GM23338 (cell line): ENCODE results near the gene RASGRF2. TPM values are rescaled to one million over a fixed set of nuclear protein-coding genes. Genes with fewer than 3 reads are reported as not detected.

Experiments
- ATAC-seq: fragments of 200-7000 bp; cut with Tn5 transposase; 3 replicates; pipeline ENCODE4 v1.9.1; 2020
- DNase-seq: peaks from one replicate; pipeline ENCODE4 v3.0.0-alpha.2; 2015; ENCODE audit warnings: low spot score
- H2AFZ ChIP-seq: fragments of 200-600 bp; sonication (generic); 2 replicates; pipeline ENCODE4 v1.8.0; 2016; ENCODE audit warnings: antibody characterized with exemption, mild to moderate bottlenecking, moderate library complexity
- H3F3A ChIP-seq: fragments of 200-600 bp; sonication (generic); replicated peaks from 2 replicates; pipeline ENCODE4 v1.8.0; 2017; ENCODE audit warnings: antibody characterized with exemption, mixed run types, low read depth
- H3K27ac ChIP-seq: fragments of 200-600 bp; sonication (generic); 2 replicates; pipeline ENCODE4 v1.6.1; 2016; ENCODE audit warnings: low read depth
- H3K27me3 ChIP-seq: fragments of 200-600 bp; sonication (generic); 2 replicates; pipeline ENCODE4 v1.8.0; 2016; ENCODE audit warnings: mild to moderate bottlenecking, mixed run types, moderate library complexity; ENCODE audit not compliant: insufficient read depth
- H3K36me3 ChIP-seq: fragments of 200-600 bp; sonication (generic); 2 replicates; pipeline ENCODE4 v1.8.0; 2016; ENCODE audit warnings: mild to moderate bottlenecking; ENCODE audit not compliant: insufficient read depth
- H3K4me1 ChIP-seq: fragments of 200-600 bp; sonication (generic); 2 replicates; pipeline ENCODE4 v1.8.0; 2016; ENCODE audit warnings: mild to moderate bottlenecking, moderate library complexity; ENCODE audit not compliant: insufficient read depth
- H3K4me2 ChIP-seq: fragments of 200-600 bp; sonication (generic); 2 replicates; pipeline ENCODE4 v1.7.1; 2017; ENCODE audit warnings: mixed run types
- H3K4me3 ChIP-seq: fragments of 200-600 bp; sonication (generic); 2 replicates; pipeline ENCODE4 v1.6.1; 2016; ENCODE audit warnings: mixed run types
- H3K79me2 ChIP-seq: fragments of 200-600 bp; sonication (generic); replicated peaks from 2 replicates; pipeline ENCODE4 v1.8.0; 2017; ENCODE audit warnings: mild to moderate bottlenecking; ENCODE audit not compliant: insufficient read depth
- H3K9me2 ChIP-seq: fragments of 200-600 bp; sonication (generic); 2 replicates; pipeline ENCODE4 v1.8.0; 2017; ENCODE audit not compliant: insufficient read depth
- H4K20me1 ChIP-seq: fragments of 200-600 bp; sonication (generic); replicated peaks from 2 replicates; pipeline ENCODE4 v1.8.0; 2017; ENCODE audit warnings: mild to moderate bottlenecking; ENCODE audit not compliant: insufficient read depth
- H3K27ac Mint-ChIP-seq: 2 replicates; pipeline ENCODE4 v1.8.0; 2020; ENCODE audit warnings: inconsistent platforms, mild to moderate bottlenecking, moderate library complexity, mixed read lengths
- H3K27me3 Mint-ChIP-seq: 3 replicates; pipeline ENCODE4 v1.8.0; 2022; ENCODE audit warnings: low read depth, mild to moderate bottlenecking, moderate library complexity, mixed read lengths, inconsistent platforms; ENCODE audit not compliant: insufficient read depth, poor library complexity
- H3K36me3 Mint-ChIP-seq: 3 replicates; pipeline ENCODE4 v1.8.0; 2021; ENCODE audit warnings: low read depth, mild to moderate bottlenecking, inconsistent platforms, moderate library complexity, mixed read lengths
- H3K4me1 Mint-ChIP-seq: 3 replicates; pipeline ENCODE4 v1.8.0; 2020; ENCODE audit warnings: mild to moderate bottlenecking, inconsistent platforms, mixed read lengths
- H3K4me3 Mint-ChIP-seq: 3 replicates; pipeline ENCODE4 v1.8.0; 2021; ENCODE audit warnings: moderate library complexity, mild to moderate bottlenecking, inconsistent platforms, mixed read lengths
- H3K9me3 Mint-ChIP-seq: 3 replicates; pipeline ENCODE4 v1.8.0; 2020; ENCODE audit warnings: moderate library complexity, mild to moderate bottlenecking, inconsistent platforms, mixed read lengths
- CREB1 ChIP-seq: fragments of 250-450 bp; sonication (Bioruptor Pico); IDR thresholded peaks from 2 replicates; pipeline ENCODE4 v1.5.0; 2020; ENCODE audit warnings: low read depth, mild to moderate bottlenecking, moderate library complexity
- EZH2 ChIP-seq: fragments of 200-600 bp; sonication (generic); IDR thresholded peaks from one replicate; pipeline ENCODE4 v1.8.0; 2017; ENCODE audit warnings: antibody characterized with exemption, mild to moderate bottlenecking, low read depth; ENCODE audit not compliant: unreplicated experiment
- EZH2phosphoT487 ChIP-seq: fragments of 200-600 bp; sonication (generic); IDR thresholded peaks from one replicate; pipeline ENCODE4 v1.8.1; 2018; ENCODE audit warnings: antibody characterized with exemption; ENCODE audit not compliant: unreplicated experiment
- JUNB ChIP-seq: IDR thresholded peaks from one replicate; pipeline ENCODE4 v1.6.1; 2016; ENCODE audit warnings: antibody characterized with exemption; ENCODE audit not compliant: unreplicated experiment
- NANOG ChIP-seq: IDR thresholded peaks from 2 replicates; pipeline ENCODE4 v1.6.1; 2016; ENCODE audit warnings: antibody characterized with exemption, borderline replicate concordance
- POLR2AphosphoS5 ChIP-seq: IDR thresholded peaks from 2 replicates; pipeline ENCODE4 v1.6.1; 2016; ENCODE audit warnings: antibody characterized with exemption, low read depth
- REST ChIP-seq: IDR thresholded peaks from one replicate; pipeline ENCODE4 v1.6.1; 2018; ENCODE audit warnings: antibody characterized with exemption; ENCODE audit not compliant: unreplicated experiment
- STAT1 ChIP-seq: IDR thresholded peaks from one replicate; pipeline ENCODE4 v1.6.1; 2016; ENCODE audit warnings: antibody characterized with exemption; ENCODE audit not compliant: unreplicated experiment
- ZNF114 ChIP-seq: fragments of 250-450 bp; sonication (Bioruptor Pico); IDR thresholded peaks from 2 replicates; pipeline ENCODE4 v1.5.0; 2020; ENCODE audit warnings: mild to moderate bottlenecking, moderate library complexity
- ZNF331 ChIP-seq: fragments of 250-450 bp; sonication (Bioruptor Pico); IDR thresholded peaks from 2 replicates; pipeline ENCODE4 v1.5.0; 2020; ENCODE audit warnings: low read depth, mild to moderate bottlenecking, moderate library complexity
- ZNF462 ChIP-seq: fragments of 250-450 bp; sonication (Bioruptor Pico); IDR thresholded peaks from 2 replicates; pipeline ENCODE4 v1.5.0; 2020; ENCODE audit warnings: mild to moderate bottlenecking, moderate library complexity
- polyA plus RNA-seq: library from polyadenylated mRNA; unstranded; fragments of >200 nt; fragmentation: Nextera tagmentation; extraction: Ambion mirVana; gene quantifications from 2 replicates; pipeline ENCODE4 v1.2.1, GENCODE V29; 2016
- total RNA-seq: library from RNA; depleted of rRNA; stranded (reverse); fragments of >200 nt; shearing (Covaris generic); gene quantifications from 2 replicates; pipeline ENCODE4 v1.2.3, GENCODE V29; 2014

Gene RASGRF2
- total and polyA plus RNA-seq, 2 experiments from 2014 or later, result 5.0 to 19.2 TPM

- no peak for TF ChIP-seq REST
- no peak for TF ChIP-seq JUNB
- no peak for TF ChIP-seq EZH2
- no peak for TF ChIP-seq ZNF331 (CRISPR knock-in tag)
- TF ChIP-seq NANOG, result no peak
These were observed 107.2 kb downstream of the RASGRF2 start (continued) for GRCh38 chr5:81067406-81067805.

GRCh38 chr5:81068063-81068462, 107.9 kb downstream of the RASGRF2 start:
- Histone ChIP-seq H3K4me2 (no peak overlapping the region), H3K27ac (no peak overlapping the region; the same call in 1 of the 2 replicates), H3K36me3 (0 out of 2 replicates have a peak, but pooled peaks cover 2% of the 10 kb centered on the region), H4K20me1 (no peaks in the 10 kb centered on the region), H3F3A (no peaks in the 10 kb centered on the region), H2AFZ (no peak overlapping the region), H3K4me3 (no peak overlapping the region), H3K27me3 (no peaks in the 10 kb centered on the region), H3K9me2 (no peaks in the 10 kb centered on the region), H3K79me2 (no peaks in the 10 kb centered on the region), H3K4me1 (no peaks in the 10 kb centered on the region; the same call in 1 of the 2 replicates)
- H3K9me3 Mint-ChIP-seq, result peaks cover 3% of the 10 kb centered on the region; the same call in 2 of the 3 replicates
- H3K27me3 Mint-ChIP-seq, result no peaks in the 10 kb centered on the region
- TF ChIP-seq STAT1, result no peak
- TF ChIP-seq NANOG, result no peak
- no peak for TF ChIP-seq EZH2phosphoT487
- no peak for TF ChIP-seq ZNF462 (CRISPR knock-in tag)
- no peak for TF ChIP-seq POLR2AphosphoS5
- no peak for TF ChIP-seq ZNF114 (CRISPR knock-in tag)
- TF ChIP-seq JUNB, result no peak
- no peak for TF ChIP-seq ZNF331 (CRISPR knock-in tag)
- no peak for TF ChIP-seq EZH2
- TF ChIP-seq CREB1 (CRISPR knock-in tag), result no peak
- TF ChIP-seq REST, result no peak
- peaks cover 13% of the 10 kb centered on the region; the same call in 2 of the 3 replicates for H3K4me1 Mint-ChIP-seq
- no peak for ATAC-seq
- no peak overlapping the region for H3K27ac Mint-ChIP-seq
- no peak for DNase-seq
- H3K36me3 Mint-ChIP-seq, result peaks cover 1% of the 10 kb centered on the region; the same call in 2 of the 3 replicates
- no peak overlapping the region for H3K4me3 Mint-ChIP-seq
